ENCODE data around the gene AK8. TPM values are rescaled to one million over a fixed set of nuclear protein-coding genes. Genes with fewer than 3 reads are reported as not detected.

AK8 gene
- total RNA-seq, 1 experiment from 2014 or later = 1.9 TPM

- H3K9me3 ChIP-seq = no peaks in the 10 kb centered on the region
Observed at GRCh38 chr9:132846109-132846917, 31.8 kb downstream of the AK8 start.

GRCh38 chr9:132842124-132843044 is 35.7 kb downstream of the AK8 start:
- no peaks in the 10 kb centered on the region for H3K27me3 ChIP-seq
- H3K9me3 ChIP-seq = no peaks in the 10 kb centered on the region
- no peak overlapping the region for H3K4me3 ChIP-seq
- H3K36me3 ChIP-seq = no peaks in the 10 kb centered on the region
- DNase-seq = no peak

More at GRCh38 chr9:132846109-132846917, 31.8 kb downstream of the AK8 start:
- Histone ChIP-seq H3K4me3 (no peak overlapping the region), H3K27me3 (no peaks in the 10 kb centered on the region), H3K36me3 (no peaks in the 10 kb centered on the region)
- DNase-seq = no peak

GRCh38 chr9:132840980-132841379 is 37.1 kb downstream of the AK8 start:
- H3K27me3 ChIP-seq = no peaks in the 10 kb centered on the region
- no peaks in the 10 kb centered on the region for H3K36me3 ChIP-seq
- no peak overlapping the region for H3K4me3 ChIP-seq
- no peaks in the 10 kb centered on the region for H3K9me3 ChIP-seq
- DNase-seq = no peak

- DNase-seq = no peak
- no peaks in the 10 kb centered on the region for H3K36me3 ChIP-seq
- no peaks in the 10 kb centered on the region for H3K9me3 ChIP-seq
- H3K4me3 ChIP-seq = no peak overlapping the region
- H3K27me3 ChIP-seq = no peaks in the 10 kb centered on the region
Observed at GRCh38 chr9:132838291-132838690, 39.8 kb downstream of the AK8 start.

GRCh38 chr9:132837501-132838286 is 40.4 kb downstream of the AK8 start:
- no peak for DNase-seq
- Histone ChIP-seq H3K27me3 (no peaks in the 10 kb centered on the region), H3K4me3 (no peak overlapping the region), H3K36me3 (no peaks in the 10 kb centered on the region), H3K9me3 (no peaks in the 10 kb centered on the region)

GRCh38 chr9:132834343-132834742 is 43.7 kb downstream of the AK8 start:
- H3K36me3 ChIP-seq = no peaks in the 10 kb centered on the region
- no peaks in the 10 kb centered on the region for H3K27me3 ChIP-seq

GRCh38 chr9:132833550-132834121 is 44.4 kb downstream of the AK8 start:
- Histone ChIP-seq H3K4me3 (no peak overlapping the region), H3K9me3 (no peaks in the 10 kb centered on the region), H3K36me3 (no peaks in the 10 kb centered on the region), H3K27me3 (no peaks in the 10 kb centered on the region)
- no peak for DNase-seq

More at GRCh38 chr9:132834343-132834742, 43.7 kb downstream of the AK8 start:
- Histone ChIP-seq H3K4me3 (no peak overlapping the region), H3K9me3 (no peaks in the 10 kb centered on the region)
- no peak for DNase-seq

GRCh38 chr9:132832171-132832881 is 45.8 kb downstream of the AK8 start:
- Histone ChIP-seq H3K9me3 (no peaks in the 10 kb centered on the region), H3K36me3 (no peaks in the 10 kb centered on the region), H3K27me3 (no peaks in the 10 kb centered on the region), H3K4me3 (no peak overlapping the region)
- no peak for DNase-seq

GRCh38 chr9:132828201-132828770 is 49.8 kb downstream of the AK8 start:
- DNase-seq = no peak
- H3K36me3 ChIP-seq = no peaks in the 10 kb centered on the region
- no peak overlapping the region for H3K4me3 ChIP-seq
- H3K27me3 ChIP-seq = no peaks in the 10 kb centered on the region
- H3K9me3 ChIP-seq = no peaks in the 10 kb centered on the region

- DNase-seq = no peak
- no peaks in the 10 kb centered on the region for H3K27me3 ChIP-seq
- no peaks in the 10 kb centered on the region for H3K9me3 ChIP-seq
- no peak overlapping the region for H3K4me3 ChIP-seq
- no peaks in the 10 kb centered on the region for H3K36me3 ChIP-seq
Observed at GRCh38 chr9:132827366-132827765, 50.7 kb downstream of the AK8 start.

GRCh38 chr9:132826621-132827365 is 51.3 kb downstream of the AK8 start:
- Histone ChIP-seq H3K27me3 (no peaks in the 10 kb centered on the region), H3K36me3 (no peaks in the 10 kb centered on the region), H3K4me3 (no peak overlapping the region), H3K9me3 (no peaks in the 10 kb centered on the region)
- DNase-seq = no peak

GRCh38 chr9:132826131-132826530 is 52.0 kb downstream of the AK8 start:
- Histone ChIP-seq H3K4me3 (no peak overlapping the region), H3K36me3 (no peaks in the 10 kb centered on the region), H3K27me3 (no peaks in the 10 kb centered on the region), H3K9me3 (no peaks in the 10 kb centered on the region)
- no peak for DNase-seq

GRCh38 chr9:132825430-132825829 is 52.7 kb downstream of the AK8 start:
- H3K36me3 ChIP-seq = no peaks in the 10 kb centered on the region
- DNase-seq = no peak
- H3K9me3 ChIP-seq = no peaks in the 10 kb centered on the region
- no peak overlapping the region for H3K4me3 ChIP-seq
- no peaks in the 10 kb centered on the region for H3K27me3 ChIP-seq

GRCh38 chr9:132824951-132825350 is 53.1 kb downstream of the AK8 start:
- Histone ChIP-seq H3K27me3 (no peaks in the 10 kb centered on the region), H3K36me3 (no peaks in the 10 kb centered on the region), H3K9me3 (no peaks in the 10 kb centered on the region), H3K4me3 (no peak overlapping the region)
- no peak for DNase-seq

- no peak for DNase-seq
- no peaks in the 10 kb centered on the region for H3K27me3 ChIP-seq
- H3K9me3 ChIP-seq = no peaks in the 10 kb centered on the region
- no peak overlapping the region for H3K4me3 ChIP-seq
- no peaks in the 10 kb centered on the region for H3K36me3 ChIP-seq
Observed at GRCh38 chr9:132824151-132824550, 53.9 kb downstream of the AK8 start.

Measured in MG63 (cell line).